ENCODE data around the gene ETFRF1. TPM values are rescaled to one million over a fixed set of nuclear protein-coding genes. Genes with fewer than 3 reads are reported as not detected.

Gene ETFRF1
- total and polyA plus RNA-seq, 4 donors, result 12.2 to 35.8 (median 25.3) TPM

DNA sequence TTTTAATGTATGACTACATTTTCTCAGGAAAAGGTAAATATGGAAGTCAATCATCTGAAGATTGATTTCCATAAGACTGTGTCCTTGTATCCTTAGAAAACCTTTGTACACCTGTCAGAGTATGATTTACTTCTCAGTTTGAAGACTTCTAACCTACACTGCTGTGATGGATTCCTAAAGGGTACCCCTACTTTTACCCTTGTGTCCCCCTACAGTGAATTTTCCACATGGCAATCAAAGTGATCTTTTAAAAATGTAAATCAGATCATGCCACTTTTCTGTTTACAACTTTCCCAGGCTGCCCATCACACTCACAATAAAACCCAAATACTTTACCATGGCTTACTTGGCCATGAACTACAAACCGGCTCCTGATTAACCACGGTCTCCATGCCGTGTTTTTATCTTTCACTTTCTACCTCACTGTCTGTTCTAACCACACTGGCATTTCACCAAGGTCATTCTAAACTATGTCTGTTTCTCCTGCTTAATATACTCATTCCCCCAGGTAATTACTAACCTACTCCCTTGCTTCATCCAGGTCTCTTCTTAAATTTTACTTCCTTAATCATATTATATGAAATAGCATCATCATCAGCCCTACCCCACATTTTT is 8.1 kb upstream of the ETFRF1 start:
- Histone ChIP-seq H3K4me3 (no peak overlapping the region), H3K27me3 (ENCODE audit: control insufficient read depth in 3 of 3, insufficient read depth in 3 of 3, low read length in 2 of 3) (no peaks in the 10 kb centered on the region), H3K27ac (ENCODE audit: low read depth in 1 of 2, low read length in 1 of 2) (no peak overlapping the region), H3K36me3 (ENCODE audit: control insufficient read depth in 4 of 4, insufficient read depth in 4 of 4, low read length in 4 of 4) (no peaks in the 10 kb centered on the region), H3K4me1 (ENCODE audit: control insufficient read depth in 5 of 5, insufficient read depth in 5 of 5, low read length in 5 of 5) (no peaks in the 10 kb centered on the region), H3K9ac (ENCODE audit: insufficient read depth in 1 of 2, low read length in 2 of 2) (no peak overlapping the region), H3K9me3 (ENCODE audit: control insufficient read depth in 4 of 4, insufficient read depth in 3 of 4, low read length in 3 of 4) (no peaks in the 10 kb centered on the region)
- ATAC-seq (ENCODE audit: insufficient read depth, low FRiP score), result no peak
- WGBS, 2 donors, result 83 to 91% methylated on average over 3 of the region's 3 CpGs
- TF ChIP-seq CTCF (IDR thresholded peaks at IDR 0.05; ENCODE audit: control extremely low read depth, extremely low read depth), result no peak
- no peak for DNase-seq

- Histone ChIP-seq H3K27ac (ENCODE audit: low read depth in 1 of 2, low read length in 1 of 2) (no peak overlapping the region), H3K4me1 (ENCODE audit: control insufficient read depth in 5 of 5, insufficient read depth in 5 of 5, low read length in 5 of 5) (no peaks in the 10 kb centered on the region), H3K9ac (ENCODE audit: insufficient read depth in 1 of 2, low read length in 2 of 2) (no peak overlapping the region), H3K9me3 (ENCODE audit: control insufficient read depth in 4 of 4, insufficient read depth in 3 of 4, low read length in 3 of 4) (no peaks in the 10 kb centered on the region), H3K36me3 (ENCODE audit: control insufficient read depth in 4 of 4, insufficient read depth in 4 of 4, low read length in 4 of 4) (no peaks in the 10 kb centered on the region), H3K27me3 (ENCODE audit: control insufficient read depth in 3 of 3, insufficient read depth in 3 of 3, low read length in 2 of 3) (no peaks in the 10 kb centered on the region), H3K4me3 (no peak overlapping the region)
- DNase-seq (no peak), ATAC-seq (ENCODE audit: insufficient read depth, low FRiP score) (no peak)
- TF ChIP-seq CTCF (IDR thresholded peaks at IDR 0.05; ENCODE audit: control extremely low read depth, extremely low read depth), result no peak
- 95% methylated on average over 2 of the region's 2 CpGs for WGBS, 2 donors
Measured at GRCh38 chr12:25187781-25188180, 7.3 kb upstream of the ETFRF1 start.

GRCh38 chr12:25189656-25190055 is 5.4 kb upstream of the ETFRF1 start:
- no peak for ATAC-seq (ENCODE audit: insufficient read depth, low FRiP score)
- H3K27ac ChIP-seq (ENCODE audit: low read depth in 1 of 2, low read length in 1 of 2), result no peak overlapping the region
- H3K9me3 ChIP-seq (ENCODE audit: control insufficient read depth in 4 of 4, insufficient read depth in 3 of 4, low read length in 3 of 4), result no peaks in the 10 kb centered on the region
- no peaks in the 10 kb centered on the region for H3K27me3 ChIP-seq (ENCODE audit: control insufficient read depth in 3 of 3, insufficient read depth in 3 of 3, low read length in 2 of 3)
- peaks cover 0 to 8% (median 0%) of the 10 kb centered on the region in 5 donors for H3K4me1 ChIP-seq (ENCODE audit: control insufficient read depth in 5 of 5, insufficient read depth in 5 of 5, low read length in 5 of 5)
- no peak overlapping the region for H3K9ac ChIP-seq (ENCODE audit: insufficient read depth in 1 of 2, low read length in 2 of 2)
- no peak overlapping the region for H3K4me3 ChIP-seq
- H3K36me3 ChIP-seq (ENCODE audit: control insufficient read depth in 4 of 4, insufficient read depth in 4 of 4, low read length in 4 of 4), result no peaks in the 10 kb centered on the region
- no peak for DNase-seq
- TF ChIP-seq CTCF (IDR thresholded peaks at IDR 0.05; ENCODE audit: control extremely low read depth, extremely low read depth), result no peak

DNA sequence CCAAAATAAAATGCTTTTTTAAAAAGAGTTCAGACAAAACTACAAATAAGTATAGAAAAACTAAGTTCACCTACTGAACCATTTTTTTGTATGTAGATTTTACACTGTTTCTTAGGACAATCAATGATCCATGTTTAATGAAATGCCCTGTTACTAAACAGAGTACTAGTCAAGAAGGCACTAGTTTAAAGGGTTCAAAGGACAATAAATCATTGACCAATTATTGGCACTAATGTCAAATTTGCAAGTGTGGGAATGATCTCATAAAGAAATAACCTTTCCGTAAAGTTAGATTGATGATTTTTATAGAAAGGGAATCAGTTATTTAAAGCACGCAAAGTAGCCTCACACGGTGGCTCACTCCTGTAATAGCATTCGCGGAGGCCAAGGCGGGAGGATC is 4.2 kb upstream of the ETFRF1 start:
- no peak for TF ChIP-seq CTCF (IDR thresholded peaks at IDR 0.05; ENCODE audit: control extremely low read depth, extremely low read depth)
- Histone ChIP-seq H3K4me1 (ENCODE audit: control insufficient read depth in 5 of 5, insufficient read depth in 5 of 5, low read length in 5 of 5) (peaks cover 0 to 9% (median 0%) of the 10 kb centered on the region in 5 donors), H3K27me3 (ENCODE audit: control insufficient read depth in 3 of 3, insufficient read depth in 3 of 3, low read length in 2 of 3) (no peaks in the 10 kb centered on the region), H3K9me3 (ENCODE audit: control insufficient read depth in 4 of 4, insufficient read depth in 3 of 4, low read length in 3 of 4) (no peaks in the 10 kb centered on the region), H3K27ac (ENCODE audit: low read depth in 1 of 2, low read length in 1 of 2) (no peak overlapping the region), H3K4me3 (no peak overlapping the region), H3K36me3 (ENCODE audit: control insufficient read depth in 4 of 4, insufficient read depth in 4 of 4, low read length in 4 of 4) (no peaks in the 10 kb centered on the region), H3K9ac (ENCODE audit: insufficient read depth in 1 of 2, low read length in 2 of 2) (no peak overlapping the region)
- WGBS, 2 donors, result 93 to 95% methylated on average over 6 of the region's 6 CpGs
- ATAC-seq (ENCODE audit: insufficient read depth, low FRiP score), result no peak
- DNase-seq, result no peak
